ENCODE results near the gene VPS13D. TPM values are rescaled to one million over a fixed set of nuclear protein-coding genes. Genes with fewer than 3 reads are reported as not detected.
A peak's percentile ranks its signal among the peaks of the same experiment; 100 is the strongest.

VPS13D gene
- total RNA-seq, 2 donors from 2014 or later = 70.1 to 129 TPM

DNA sequence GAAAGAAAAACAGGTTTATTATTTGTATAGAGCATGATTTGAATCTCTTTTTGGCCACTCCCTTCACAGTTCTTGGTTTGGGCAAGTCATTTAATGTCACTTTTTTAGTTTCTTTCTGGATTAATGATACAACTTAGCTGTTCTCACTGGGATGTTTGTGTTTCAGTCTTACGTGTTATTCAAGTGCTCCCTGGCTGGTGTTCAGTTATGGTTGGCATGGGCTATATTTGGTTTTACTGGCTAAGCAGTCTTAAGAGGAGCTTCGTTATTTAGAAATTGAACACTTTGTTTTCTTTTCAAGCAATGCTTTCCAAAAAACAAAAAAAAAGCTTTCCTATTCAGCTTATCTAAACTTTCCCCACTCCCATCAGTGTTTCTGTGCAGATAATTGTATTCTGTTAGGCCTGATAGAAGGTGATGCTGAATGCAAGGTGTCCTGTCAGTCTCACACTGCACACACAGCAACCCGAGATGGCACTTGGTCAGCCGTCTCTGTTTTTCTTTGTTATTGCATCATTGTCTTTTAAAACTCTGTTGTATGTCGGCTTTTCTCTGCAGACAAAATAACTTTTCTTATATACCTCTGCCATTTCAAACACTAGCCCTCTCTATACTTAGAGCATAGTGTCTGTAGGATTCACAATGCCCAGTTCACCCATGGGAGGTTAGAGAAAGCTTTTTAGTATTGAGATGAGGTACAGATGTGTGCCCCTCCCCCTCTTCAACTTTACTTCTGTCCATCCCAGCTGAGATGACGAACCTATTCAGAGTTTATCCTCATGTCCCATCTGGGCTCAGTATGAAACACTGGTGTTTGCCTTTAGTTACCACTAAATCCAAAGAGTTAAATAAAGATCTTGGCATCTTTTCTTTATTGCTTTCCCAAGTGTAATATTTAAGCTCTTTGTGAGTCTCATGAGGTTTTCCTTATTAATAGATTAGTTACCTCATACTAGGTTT, 80.2 kb downstream of the VPS13D start:
- no peaks in the 10 kb centered on the region for H3K27me3 ChIP-seq (replicated peaks; ENCODE audit: insufficient read depth)
- TF ChIP-seq, protein P1, sequence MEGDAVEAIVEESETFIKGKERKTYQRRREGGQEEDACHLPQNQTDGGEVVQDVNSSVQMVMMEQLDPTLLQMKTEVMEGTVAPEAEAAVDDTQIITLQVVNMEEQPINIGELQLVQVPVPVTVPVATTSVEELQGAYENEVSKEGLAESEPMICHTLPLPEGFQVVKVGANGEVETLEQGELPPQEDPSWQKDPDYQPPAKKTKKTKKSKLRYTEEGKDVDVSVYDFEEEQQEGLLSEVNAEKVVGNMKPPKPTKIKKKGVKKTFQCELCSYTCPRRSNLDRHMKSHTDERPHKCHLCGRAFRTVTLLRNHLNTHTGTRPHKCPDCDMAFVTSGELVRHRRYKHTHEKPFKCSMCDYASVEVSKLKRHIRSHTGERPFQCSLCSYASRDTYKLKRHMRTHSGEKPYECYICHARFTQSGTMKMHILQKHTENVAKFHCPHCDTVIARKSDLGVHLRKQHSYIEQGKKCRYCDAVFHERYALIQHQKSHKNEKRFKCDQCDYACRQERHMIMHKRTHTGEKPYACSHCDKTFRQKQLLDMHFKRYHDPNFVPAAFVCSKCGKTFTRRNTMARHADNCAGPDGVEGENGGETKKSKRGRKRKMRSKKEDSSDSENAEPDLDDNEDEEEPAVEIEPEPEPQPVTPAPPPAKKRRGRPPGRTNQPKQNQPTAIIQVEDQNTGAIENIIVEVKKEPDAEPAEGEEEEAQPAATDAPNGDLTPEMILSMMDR (IDR thresholded peaks at IDR 0.05) = no peak
- peaks cover 41% of the 10 kb centered on the region for H3K36me3 ChIP-seq
- ATAC-seq (ENCODE audit: insufficient number of reproducible peaks, low FRiP score, low read depth) = peak; percentile 80
- peak overlapping the region; percentile 68 to 72 for H3K27ac ChIP-seq
- peak overlapping the region; percentile 27 for H3K4me3 ChIP-seq
- peak; percentile 55 for DNase-seq (ENCODE audit: low spot score)
- no peaks in the 10 kb centered on the region for H3K9me3 ChIP-seq
- H3K4me1 ChIP-seq (ENCODE audit: control insufficient read depth in 1 of 2, low read depth in 2 of 2) = peaks cover 9 to 36% of the 10 kb centered on the region in 2 donors

DNA sequence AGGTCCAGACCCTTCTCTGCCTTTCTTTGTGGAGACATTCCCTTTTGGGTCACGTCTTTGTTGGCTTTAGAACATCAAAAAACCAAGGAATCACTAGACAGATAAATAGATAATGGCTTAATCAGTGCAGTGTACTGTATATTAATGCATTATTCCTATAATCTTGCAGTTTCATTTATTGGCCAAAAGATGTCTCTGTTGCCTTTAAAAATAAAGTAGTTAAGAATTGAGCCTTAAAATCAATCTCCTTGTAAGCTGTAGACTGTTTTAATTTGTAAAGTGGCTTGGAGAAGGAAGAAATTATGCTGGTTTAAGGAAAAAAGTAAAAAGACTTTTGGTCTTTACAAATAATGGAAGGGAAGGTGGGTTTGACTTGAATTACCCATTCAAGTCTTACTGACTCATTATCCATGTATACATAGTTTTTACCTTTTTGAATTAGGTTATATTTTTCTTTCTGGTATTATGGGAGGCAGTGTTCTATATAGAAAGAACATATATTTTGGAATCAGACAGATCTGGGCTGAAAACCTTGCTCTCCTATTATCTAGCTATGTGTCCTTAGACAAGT, 84.6 kb downstream of the VPS13D start:
- ATAC-seq (ENCODE audit: insufficient number of reproducible peaks, low FRiP score, low read depth) (no peak), DNase-seq (ENCODE audit: low spot score) (no peak)
- peak overlapping the region; percentile 62 to 74 for H3K27ac ChIP-seq
- H3K4me1 ChIP-seq (ENCODE audit: control insufficient read depth in 1 of 2, low read depth in 2 of 2) = peaks cover 21 to 48% of the 10 kb centered on the region in 2 donors
- TF ChIP-seq, protein P1 (IDR thresholded peaks at IDR 0.05) = peak; percentile 47
- peaks cover 30% of the 10 kb centered on the region for H3K36me3 ChIP-seq
- H3K9me3 ChIP-seq = no peaks in the 10 kb centered on the region
- no peaks in the 10 kb centered on the region for H3K27me3 ChIP-seq (replicated peaks; ENCODE audit: insufficient read depth)
- no peak overlapping the region for H3K4me3 ChIP-seq

DNA sequence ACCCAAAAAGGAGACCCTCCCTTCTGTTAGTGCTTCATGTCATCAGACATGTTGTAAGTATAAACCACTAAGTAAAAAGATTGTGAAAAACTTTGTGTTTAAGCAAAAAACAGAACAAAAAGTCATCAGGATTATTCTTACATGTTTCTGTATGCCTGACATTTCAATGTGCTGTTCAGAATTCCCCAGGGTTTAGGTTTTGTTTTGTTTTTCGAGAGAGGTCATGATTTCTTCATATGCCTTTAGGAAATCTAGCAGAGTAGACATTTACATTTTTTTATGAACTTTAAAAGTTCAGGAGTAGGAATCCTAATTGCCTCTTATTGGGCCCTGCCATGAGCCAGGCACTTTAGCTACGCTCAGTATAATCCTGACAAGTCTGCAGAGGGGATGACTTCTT, 85.3 kb downstream of the VPS13D start:
- no peak overlapping the region for H3K4me3 ChIP-seq
- DNase-seq (ENCODE audit: low spot score) (no peak), ATAC-seq (ENCODE audit: insufficient number of reproducible peaks, low FRiP score, low read depth) (no peak)
- peak overlapping the region; percentile 62 to 74 for H3K27ac ChIP-seq
- TF ChIP-seq, protein P1 (IDR thresholded peaks at IDR 0.05) = no peak
- H3K27me3 ChIP-seq (replicated peaks; ENCODE audit: insufficient read depth) = no peaks in the 10 kb centered on the region
- peaks cover 18 to 41% of the 10 kb centered on the region in 2 donors for H3K4me1 ChIP-seq (ENCODE audit: control insufficient read depth in 1 of 2, low read depth in 2 of 2)
- H3K9me3 ChIP-seq = no peaks in the 10 kb centered on the region
- peaks cover 34% of the 10 kb centered on the region for H3K36me3 ChIP-seq

DNA sequence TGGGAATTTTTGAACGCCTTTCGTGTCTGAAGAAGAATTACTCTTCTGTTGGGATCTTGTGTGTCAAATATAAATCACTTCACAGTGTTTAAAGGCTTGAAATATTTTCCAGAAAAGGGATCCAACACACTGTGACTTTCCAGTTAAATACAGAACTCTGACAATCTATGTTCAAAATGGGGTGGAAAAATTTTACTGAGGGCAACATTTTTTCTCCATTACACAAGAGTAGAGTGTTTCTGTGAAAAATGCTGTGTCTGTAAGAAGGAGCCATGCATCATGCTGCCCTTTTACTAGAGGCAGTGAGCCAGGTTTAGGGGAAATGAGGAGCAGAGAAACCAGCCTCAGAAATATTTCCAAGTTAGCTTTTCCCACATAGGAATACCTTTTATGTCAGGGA, 86.5 kb downstream of the VPS13D start:
- peak; percentile 29 for ATAC-seq (ENCODE audit: insufficient number of reproducible peaks, low FRiP score, low read depth)
- peak overlapping the region; percentile 62 to 74 for H3K27ac ChIP-seq

More for the DNA sequence above, 86.5 kb downstream of the VPS13D start:
- Histone ChIP-seq H3K36me3 (peaks cover 34% of the 10 kb centered on the region), H3K27me3 (replicated peaks; ENCODE audit: insufficient read depth) (no peaks in the 10 kb centered on the region), H3K4me1 (ENCODE audit: control insufficient read depth in 1 of 2, low read depth in 2 of 2) (peaks cover 16 to 30% of the 10 kb centered on the region in 2 donors), H3K4me3 (no peak overlapping the region), H3K9me3 (no peaks in the 10 kb centered on the region)
- DNase-seq (ENCODE audit: low spot score) = no peak
- TF ChIP-seq, protein P1 (IDR thresholded peaks at IDR 0.05) = no peak

Data from thoracic aorta (tissue), 2 donors.